Stomach smooth muscle (tissue), 2 donors: ENCODE measurements around the gene NGEF.

Source experiments
- H3K27ac ChIP-seq: one replicate; pipeline ENCODE4 v1.7.0; 2013; ENCODE audit warnings: mild to moderate bottlenecking, low read length, inconsistent platforms
- H3K27me3 ChIP-seq, 2 donors: one replicate each; pipeline ENCODE4 v1.7.0; 2013; ENCODE audit warnings: low read length in 2 of 2; ENCODE audit not compliant: insufficient read depth in 2 of 2, control insufficient read depth in 1 of 2
- H3K36me3 ChIP-seq, 2 donors: one replicate each; pipeline ENCODE4 v1.7.0; 2013; ENCODE audit warnings: low read length in 2 of 2; ENCODE audit not compliant: control insufficient read depth in 2 of 2, insufficient read depth in 2 of 2
- H3K4me1 ChIP-seq: one replicate; pipeline ENCODE4 v1.7.0; 2013; ENCODE audit warnings: low read length; ENCODE audit not compliant: control insufficient read depth, insufficient read depth
- H3K4me3 ChIP-seq, 2 donors: one replicate each; pipeline ENCODE4 v1.7.0; 2013; ENCODE audit warnings: low read length in 2 of 2
- H3K9ac ChIP-seq, 2 donors: one replicate each; pipeline ENCODE4 v1.7.0; 2013; ENCODE audit warnings: low read length in 2 of 2, mild to moderate bottlenecking in 1 of 2
- H3K9me3 ChIP-seq, 2 donors: one replicate each; pipeline ENCODE4 v1.7.0; 2013; ENCODE audit warnings: low read length in 2 of 2; ENCODE audit not compliant: control insufficient read depth in 2 of 2
- donor health status: healthy.
- donor health status: Pancreatic carcinoma.

Gene NGEF

DNA sequence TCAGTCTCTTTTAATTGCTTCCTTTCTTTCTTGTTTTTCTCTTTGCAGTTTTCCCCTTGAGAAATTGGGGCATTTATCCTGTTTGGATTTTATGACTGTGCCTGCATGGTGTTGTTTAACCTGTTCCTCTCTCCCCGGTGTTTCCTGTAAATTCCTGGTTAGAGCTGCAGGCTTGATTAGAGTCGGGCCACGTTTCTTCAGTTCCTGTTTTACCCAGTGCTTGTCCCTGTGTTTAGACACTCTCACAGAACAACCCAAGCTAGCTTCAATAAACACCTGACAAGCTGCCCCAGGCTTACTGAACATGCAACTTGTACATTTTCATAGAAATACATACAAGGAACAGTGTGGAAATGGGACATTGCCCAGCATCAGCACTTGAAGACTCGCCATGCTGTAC, 53.9 kb downstream of the NGEF start:
- no peaks in the 10 kb centered on the region for H3K36me3 ChIP-seq
- no peaks in the 10 kb centered on the region for H3K4me1 ChIP-seq
- H3K27me3 ChIP-seq: no peaks in the 10 kb centered on the region
- H3K27ac ChIP-seq: no peak overlapping the region
- no peak overlapping the region for H3K4me3 ChIP-seq
- no peak overlapping the region for H3K9ac ChIP-seq
- H3K9me3 ChIP-seq: peaks cover 0 to 7% of the 10 kb centered on the region in 2 donors

DNA sequence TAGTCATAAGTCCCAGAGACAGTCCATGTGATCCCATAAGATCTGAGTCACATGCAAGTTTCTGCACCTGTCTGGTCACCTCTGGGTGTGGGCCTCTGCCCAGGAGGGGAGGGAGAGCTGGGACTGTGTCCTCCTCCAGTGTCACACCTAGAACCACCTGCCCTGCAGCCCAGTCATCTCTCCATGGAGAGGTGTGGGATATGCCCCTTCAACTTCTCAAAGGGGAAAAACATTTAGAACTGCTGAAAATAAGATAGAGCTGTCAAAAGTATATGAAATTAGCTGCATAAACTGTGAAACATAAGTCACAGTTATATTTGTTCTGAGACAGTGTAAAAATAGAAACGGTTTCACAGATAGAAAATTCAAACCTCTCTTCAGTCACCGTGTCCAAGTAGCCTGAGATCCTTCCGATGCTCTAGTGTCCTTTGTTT, 55.4 kb downstream of the NGEF start:
- Histone ChIP-seq H3K9me3 (peaks cover 0 to 7% of the 10 kb centered on the region in 2 donors), H3K4me1 (no peaks in the 10 kb centered on the region), H3K4me3 (no peak overlapping the region), H3K36me3 (no peaks in the 10 kb centered on the region), H3K27me3 (no peaks in the 10 kb centered on the region), H3K9ac (no peak overlapping the region), H3K27ac (no peak overlapping the region)

DNA sequence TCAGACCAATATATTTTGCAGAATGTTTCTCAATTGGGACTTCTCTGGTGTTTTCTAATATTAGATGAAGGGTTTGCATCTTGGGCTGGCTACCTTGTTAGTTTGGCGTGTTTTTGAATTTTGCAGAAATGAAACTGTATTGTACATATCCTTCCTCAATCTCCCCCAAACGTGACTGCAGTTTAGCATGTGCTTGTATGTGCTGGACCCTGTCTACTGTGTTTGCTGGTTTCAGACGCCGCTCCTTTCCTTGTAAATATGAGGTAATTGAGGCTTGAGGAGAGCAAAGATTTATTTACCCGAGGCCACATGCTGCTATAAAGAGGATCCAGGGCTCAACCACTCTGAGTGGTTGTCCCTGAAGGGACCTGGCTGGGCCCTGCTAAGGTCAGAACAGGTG, 57.2 kb downstream of the NGEF start:
- Histone ChIP-seq H3K27me3 (peaks cover 2 to 4% of the 10 kb centered on the region in 2 donors), H3K9ac (no peak overlapping the region), H3K27ac (no peak overlapping the region), H3K9me3 (no peaks in the 10 kb centered on the region), H3K4me1 (no peaks in the 10 kb centered on the region), H3K4me3 (no peak overlapping the region), H3K36me3 (no peaks in the 10 kb centered on the region)

DNA sequence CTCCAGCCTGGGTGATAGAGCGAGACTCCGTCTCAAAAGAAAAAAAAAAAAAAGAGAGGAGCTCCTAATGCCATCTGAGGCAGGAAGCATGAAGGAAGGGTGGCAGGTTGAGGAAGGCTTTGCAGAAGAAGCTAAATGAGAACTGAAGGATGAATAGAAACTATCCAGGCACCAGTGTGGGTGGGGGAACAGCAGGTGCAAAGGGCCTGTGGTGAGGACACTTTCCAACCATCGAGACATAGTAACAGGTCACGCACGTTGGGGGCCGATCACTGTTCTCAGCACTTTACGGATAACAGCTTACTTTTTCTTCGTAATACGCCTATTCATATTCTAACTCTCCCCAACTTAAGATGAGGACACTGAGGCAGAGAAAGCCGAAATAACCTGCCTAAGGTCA, 58.4 kb downstream of the NGEF start:
- H3K4me1 ChIP-seq: no peaks in the 10 kb centered on the region
- H3K4me3 ChIP-seq: no peak overlapping the region
- H3K36me3 ChIP-seq: no peaks in the 10 kb centered on the region
- peaks cover 2 to 4% of the 10 kb centered on the region in 2 donors for H3K27me3 ChIP-seq
- no peaks in the 10 kb centered on the region for H3K9me3 ChIP-seq
- H3K9ac ChIP-seq: no peak overlapping the region
- H3K27ac ChIP-seq: no peak overlapping the region

DNA sequence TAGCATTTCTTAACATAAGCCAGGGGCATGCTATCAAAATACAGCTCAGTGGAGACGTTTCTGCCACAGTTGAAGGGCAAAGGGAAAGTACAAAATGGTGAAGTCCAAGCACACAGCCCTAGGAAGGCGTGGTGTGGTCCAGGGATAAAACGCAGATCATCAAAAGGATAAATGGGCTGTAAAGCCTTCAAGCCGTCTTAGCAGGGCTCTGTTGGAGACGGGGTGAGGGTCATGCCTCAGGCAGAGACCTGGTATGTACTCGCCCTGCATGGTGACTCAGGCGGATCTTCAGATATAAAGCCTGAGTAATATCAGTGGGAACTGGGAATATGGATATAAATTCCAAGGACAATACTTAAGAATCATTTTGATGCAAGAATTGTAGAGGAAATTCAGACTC, 61.2 kb downstream of the NGEF start:
- H3K4me3 ChIP-seq: no peak overlapping the region
- H3K4me1 ChIP-seq: no peaks in the 10 kb centered on the region
- H3K27me3 ChIP-seq: peaks cover 2 to 4% of the 10 kb centered on the region in 2 donors
- no peak overlapping the region for H3K27ac ChIP-seq
- H3K9me3 ChIP-seq: no peaks in the 10 kb centered on the region
- H3K9ac ChIP-seq: no peak overlapping the region
- no peaks in the 10 kb centered on the region for H3K36me3 ChIP-seq

DNA sequence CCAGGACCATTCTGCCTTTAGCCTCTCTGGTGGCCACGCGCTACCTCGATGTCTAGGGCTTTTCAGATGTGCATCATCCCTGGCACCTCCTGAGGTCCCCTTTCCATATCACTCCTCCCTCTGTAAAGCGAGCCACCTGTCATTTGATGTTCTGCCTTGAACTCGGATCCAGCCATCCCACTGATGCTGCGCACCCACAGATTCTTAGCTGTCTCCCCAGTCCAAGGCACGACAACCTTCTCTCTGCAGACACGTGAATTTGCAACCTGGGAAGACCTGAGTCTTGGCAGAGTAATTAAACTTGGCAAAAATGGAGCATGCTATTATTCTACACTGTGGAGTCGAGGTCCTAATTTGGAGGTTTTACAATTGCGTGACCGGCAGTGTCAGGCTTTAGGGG, 61.9 kb downstream of the NGEF start:
- Histone ChIP-seq H3K4me1 (no peaks in the 10 kb centered on the region), H3K27ac (no peak overlapping the region), H3K27me3 (peaks cover 2 to 4% of the 10 kb centered on the region in 2 donors), H3K4me3 (no peak overlapping the region), H3K36me3 (no peaks in the 10 kb centered on the region), H3K9ac (no peak overlapping the region), H3K9me3 (no peaks in the 10 kb centered on the region)

DNA sequence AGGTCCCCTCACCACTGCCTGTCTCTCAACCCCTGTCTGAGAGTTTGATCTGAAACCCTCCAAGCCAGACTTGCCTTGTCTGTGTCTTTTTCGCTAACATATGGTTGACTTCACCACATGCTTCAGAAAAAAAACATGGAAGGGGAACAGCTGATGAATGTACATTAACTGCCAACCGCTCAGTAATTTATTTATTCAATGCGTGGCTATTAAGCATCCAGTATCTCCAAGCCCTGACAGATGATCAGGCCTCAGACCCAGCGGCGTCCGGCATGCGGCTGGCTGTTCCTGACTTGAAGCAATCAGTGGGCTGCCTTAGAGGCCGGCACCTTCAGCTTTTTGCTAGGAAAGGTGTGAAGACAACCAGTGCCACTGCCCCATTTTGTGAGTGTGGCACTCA, 62.3 kb downstream of the NGEF start:
- Histone ChIP-seq H3K27me3 (peaks cover 2 to 4% of the 10 kb centered on the region in 2 donors), H3K27ac (no peak overlapping the region), H3K4me1 (no peaks in the 10 kb centered on the region), H3K4me3 (no peak overlapping the region), H3K9me3 (no peaks in the 10 kb centered on the region), H3K9ac (no peak overlapping the region), H3K36me3 (no peaks in the 10 kb centered on the region)

DNA sequence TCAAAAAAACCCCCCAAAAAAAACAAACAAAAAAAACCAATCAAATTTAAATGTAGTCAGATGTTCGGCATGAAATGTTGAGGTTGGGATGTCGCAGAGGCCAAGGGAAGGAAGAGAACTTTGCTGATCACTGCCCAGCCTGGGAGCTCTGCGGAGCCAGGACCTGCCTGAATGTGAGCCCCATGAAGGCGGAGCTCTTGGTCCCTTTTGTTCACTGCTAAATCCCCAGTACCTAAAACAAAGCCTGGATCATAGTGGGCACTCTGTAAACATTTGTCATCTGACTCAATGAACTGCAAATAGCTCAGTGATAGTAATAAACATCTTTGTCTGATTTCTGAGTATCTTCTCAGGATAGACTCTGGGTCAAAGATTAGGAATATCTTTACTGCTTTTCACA, 64.0 kb downstream of the NGEF start:
- H3K36me3 ChIP-seq: no peaks in the 10 kb centered on the region
- H3K4me1 ChIP-seq: no peaks in the 10 kb centered on the region
- no peaks in the 10 kb centered on the region for H3K9me3 ChIP-seq
- no peak overlapping the region for H3K4me3 ChIP-seq
- no peak overlapping the region for H3K9ac ChIP-seq
- H3K27me3 ChIP-seq: peaks cover 2 to 4% of the 10 kb centered on the region in 2 donors
- H3K27ac ChIP-seq: no peak overlapping the region

DNA sequence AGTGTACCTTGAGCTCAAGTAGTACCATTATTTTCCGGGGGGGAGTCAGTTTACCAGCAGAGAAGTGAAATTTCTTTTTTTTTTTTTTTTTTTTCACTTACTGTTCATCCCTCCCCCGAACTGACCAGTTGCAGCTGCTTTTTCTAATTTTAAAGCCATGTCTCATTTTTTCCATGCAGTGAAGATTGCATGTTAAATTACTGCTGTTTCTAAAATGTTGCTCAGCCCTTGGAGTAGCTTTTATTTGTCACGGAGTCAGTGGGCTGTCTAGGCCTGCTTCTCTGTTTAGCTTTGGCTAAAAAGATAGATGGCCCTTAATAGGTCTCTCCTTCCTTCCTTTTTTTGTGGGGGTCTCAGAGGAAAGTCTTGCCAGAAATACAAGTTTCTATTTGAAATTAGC, 70.2 kb downstream of the NGEF start:
- Histone ChIP-seq H3K27ac (no peak overlapping the region), H3K9ac (no peak overlapping the region), H3K36me3 (no peaks in the 10 kb centered on the region)

DNA sequence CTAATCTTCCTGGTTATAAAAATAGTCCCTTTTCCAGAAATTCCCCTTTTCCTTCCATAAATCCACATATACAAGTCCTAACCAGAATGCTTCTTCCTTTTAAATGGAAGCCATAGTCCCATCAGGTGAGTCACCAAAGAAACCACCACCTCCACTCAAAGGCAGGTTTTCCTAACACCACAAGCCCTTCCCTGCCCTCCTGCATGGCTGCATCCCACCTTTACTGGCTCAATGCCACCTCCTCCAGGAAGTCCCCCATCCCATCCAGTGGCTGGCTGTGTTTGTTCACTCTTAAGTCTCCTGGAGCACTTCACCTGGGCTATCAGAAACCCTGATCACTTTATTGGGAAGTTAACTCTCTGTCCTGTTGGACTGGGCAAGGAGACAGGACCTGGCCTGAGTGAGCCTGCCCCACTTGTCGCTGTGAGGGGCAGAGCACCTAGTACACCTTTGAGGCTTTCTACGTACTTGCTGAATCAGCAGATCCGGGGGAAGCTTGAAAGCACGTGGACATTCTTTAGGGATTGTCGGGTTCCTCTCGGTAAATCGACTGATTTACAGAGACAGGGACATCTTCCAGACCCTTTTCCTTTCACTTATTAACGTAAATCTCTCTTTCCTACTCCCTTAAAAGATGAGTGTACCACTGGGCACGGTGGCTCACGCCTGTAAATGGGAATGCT, 71.0 kb downstream of the NGEF start:
- Histone ChIP-seq H3K27me3 (peaks cover 0 to 4% of the 10 kb centered on the region in 2 donors), H3K9me3 (peaks cover 0 to 3% of the 10 kb centered on the region in 2 donors), H3K36me3 (no peaks in the 10 kb centered on the region), H3K27ac (no peak overlapping the region), H3K4me3 (no peak overlapping the region), H3K4me1 (no peaks in the 10 kb centered on the region), H3K9ac (no peak overlapping the region)

More for the DNA sequence above, 70.2 kb downstream of the NGEF start:
- no peak overlapping the region for H3K4me3 ChIP-seq
- no peaks in the 10 kb centered on the region for H3K4me1 ChIP-seq
- H3K9me3 ChIP-seq: peaks cover 0 to 3% of the 10 kb centered on the region in 2 donors
- H3K27me3 ChIP-seq: peaks cover 0 to 4% of the 10 kb centered on the region in 2 donors

DNA sequence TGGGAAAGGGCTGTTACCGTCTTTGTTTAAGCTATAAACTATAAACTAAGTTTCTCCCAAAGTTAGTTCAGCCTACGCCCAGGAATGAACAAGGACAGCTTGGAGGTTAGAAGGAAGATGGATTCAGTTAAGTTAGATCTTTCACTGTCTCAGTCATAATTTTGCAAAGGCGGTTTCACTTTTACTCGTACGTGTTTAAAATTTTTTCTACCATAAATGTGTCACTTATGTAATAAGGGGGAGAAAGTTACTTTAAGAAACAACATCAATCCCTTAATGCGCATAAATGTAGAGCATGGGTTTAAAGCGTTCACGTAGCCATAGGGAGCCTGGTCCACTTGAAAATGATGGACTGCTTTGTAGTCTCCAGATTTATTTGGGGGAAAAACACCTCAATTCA, 71.7 kb downstream of the NGEF start:
- peaks cover 0 to 4% of the 10 kb centered on the region in 2 donors for H3K27me3 ChIP-seq
- peaks cover 0 to 3% of the 10 kb centered on the region in 2 donors for H3K9me3 ChIP-seq
- no peak overlapping the region for H3K4me3 ChIP-seq
- no peaks in the 10 kb centered on the region for H3K4me1 ChIP-seq
- H3K27ac ChIP-seq: no peak overlapping the region
- no peaks in the 10 kb centered on the region for H3K36me3 ChIP-seq
- H3K9ac ChIP-seq: no peak overlapping the region
